ENCODE results near the gene AMPD3.

DNA sequence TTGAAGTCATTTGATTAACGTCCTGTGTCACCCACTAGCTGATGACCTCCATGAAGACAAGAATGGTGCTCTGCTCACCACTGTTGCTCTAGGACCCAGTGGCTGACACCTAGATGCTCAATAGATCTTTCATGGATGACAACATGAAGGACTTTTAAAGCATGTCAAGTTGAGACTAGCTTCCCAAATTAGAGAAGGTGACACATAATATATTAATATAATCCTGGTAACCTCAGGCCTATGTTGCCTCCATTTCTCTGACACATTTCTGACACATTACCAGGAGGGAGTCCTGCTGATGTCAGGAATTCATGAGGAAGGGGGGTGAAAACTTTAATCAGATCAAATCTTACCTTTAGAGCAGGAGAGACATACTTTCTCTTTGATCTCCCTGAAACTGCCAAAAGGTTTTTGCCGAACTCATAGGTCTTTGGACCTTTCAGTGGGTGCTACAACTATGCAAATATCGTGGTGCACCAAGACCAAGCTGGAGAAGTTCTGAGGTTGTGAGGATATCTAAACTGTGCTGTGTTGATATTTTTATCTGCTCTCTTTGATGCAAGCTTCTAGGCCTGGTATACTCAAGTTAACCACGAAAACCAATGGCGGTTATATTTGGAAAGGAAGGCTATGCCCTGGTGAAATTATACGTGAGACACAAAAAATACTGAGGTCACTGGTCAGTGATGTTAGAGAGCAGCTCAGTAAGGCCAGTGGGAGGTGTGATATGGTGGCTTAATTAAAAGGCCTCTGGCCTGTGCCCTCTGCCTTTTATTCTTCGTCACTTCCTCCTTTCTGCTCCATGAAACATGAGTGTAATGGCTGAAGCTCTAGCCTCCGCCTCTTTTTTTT, 13.2 kb upstream of the AMPD3 start:
- TF ChIP-seq CTCF (IDR thresholded peaks at IDR 0.05; ENCODE audit: low read length) (no peak), EZH2phosphoT487 (IDR thresholded peaks at IDR 0.05; ENCODE audit: low read length) (no peak)

Data from MM.1S (cell line).